GM12892 (cell line): ENCODE results near the gene ANXA4.
"Not testable (repeated sequence)": the region's sequence is repeated elsewhere in the genome, so short reads cannot be mapped to it uniquely, and the experiment has no call there.

Experiments used
- DNase-seq: peaks from one replicate; pipeline ENCODE4 v3.0.0; 2011; ENCODE audit not compliant: insufficient read length
- FAIRE-seq: peaks from 2 replicates; lab custom pipeline; 2011; peaks lifted over from hg19 to GRCh38; lab: Jason Lieb, UNC
- POLR2A ChIP-seq: IDR thresholded peaks from 2 replicates; pipeline ENCODE4 v1.6.1; 2011; ENCODE audit warnings: low read depth, low read length, control low read depth
- POLR2AphosphoS5 ChIP-seq: IDR thresholded peaks from 2 replicates; pipeline ENCODE4 v1.6.1; 2011; ENCODE audit warnings: low read depth, low read length, control low read depth
- TAF1 ChIP-seq: IDR thresholded peaks from 2 replicates; pipeline ENCODE4 v1.6.1; 2011; ENCODE audit warnings: low read depth, mild to moderate bottlenecking, control low read depth, low read length, borderline replicate concordance

The ANXA4 gene

GRCh38 chr2:69830045-69830905, 88.3 kb downstream of the ANXA4 start:
- DNase-seq (peak; percentile 22), FAIRE-seq (peak; percentile 82)
- no peak for TF ChIP-seq POLR2A
- TF ChIP-seq POLR2AphosphoS5 = no peak
- TF ChIP-seq TAF1 = no peak

GRCh38 chr2:69830906-69831241, 88.9 kb downstream of the ANXA4 start:
- DNase-seq, FAIRE-seq: not testable (repeated sequence)

GRCh38 chr2:69831354-69831905, 89.5 kb downstream of the ANXA4 start:
- DNase-seq (no peak), FAIRE-seq (no peak)
- no peak for TF ChIP-seq POLR2AphosphoS5
- TF ChIP-seq TAF1 = no peak
- TF ChIP-seq POLR2A = no peak

- DNase-seq (no peak), FAIRE-seq (no peak)
- TF ChIP-seq TAF1 (no peak), POLR2AphosphoS5 (no peak), POLR2A (no peak)
Observed at GRCh38 chr2:69833752-69834151, 91.8 kb downstream of the ANXA4 start.

- FAIRE-seq (no peak), DNase-seq (no peak)
- TF ChIP-seq POLR2A = no peak
- no peak for TF ChIP-seq TAF1
- TF ChIP-seq POLR2AphosphoS5 = no peak
Observed at GRCh38 chr2:69835666-69836065, 93.7 kb downstream of the ANXA4 start.

GRCh38 chr2:69836316-69836715, 94.4 kb downstream of the ANXA4 start:
- DNase-seq = no peak
- TF ChIP-seq POLR2A (no peak), POLR2AphosphoS5 (no peak), TAF1 (no peak)
- FAIRE-seq = peak; percentile 5

- DNase-seq (no peak), FAIRE-seq (peak; percentile 81)
- TF ChIP-seq POLR2AphosphoS5 (no peak), TAF1 (no peak), POLR2A (no peak)
Observed at GRCh38 chr2:69837533-69837932, 95.6 kb downstream of the ANXA4 start.

GRCh38 chr2:69843993-69844392, 102.1 kb downstream of the ANXA4 start:
- FAIRE-seq (no peak), DNase-seq (no peak)
- no peak for TF ChIP-seq TAF1
- no peak for TF ChIP-seq POLR2AphosphoS5
- no peak for TF ChIP-seq POLR2A

- FAIRE-seq = no peak
- no peak for DNase-seq
Observed at GRCh38 chr2:69844560-69844959, 102.6 kb downstream of the ANXA4 start.

GRCh38 chr2:69846182-69847067, 104.5 kb downstream of the ANXA4 start:
- DNase-seq (no peak), FAIRE-seq (no peak)
- TF ChIP-seq TAF1 = no peak
- no peak for TF ChIP-seq POLR2A
- TF ChIP-seq POLR2AphosphoS5 = no peak

More at GRCh38 chr2:69844560-69844959, 102.6 kb downstream of the ANXA4 start:
- no peak for TF ChIP-seq TAF1
- no peak for TF ChIP-seq POLR2AphosphoS5
- TF ChIP-seq POLR2A = no peak

- FAIRE-seq (no peak), DNase-seq (no peak)
- no peak for TF ChIP-seq POLR2A
- TF ChIP-seq TAF1 = no peak
- no peak for TF ChIP-seq POLR2AphosphoS5
Observed at GRCh38 chr2:69847068-69847828, 105.3 kb downstream of the ANXA4 start.
